Subcutaneous abdominal adipose tissue (tissue), 5 donors: ENCODE data around the gene PNPLA5.

Experiments used
- H3K27ac ChIP-seq: one replicate; pipeline ENCODE4 v1.7.0; 2013; ENCODE audit warnings: low read depth, mild to moderate bottlenecking, inconsistent platforms, low read length, moderate library complexity
- H3K27me3 ChIP-seq, 5 donors: one replicate each; pipeline ENCODE4 v1.7.0; 2013; ENCODE audit warnings: low read length in 5 of 5, inconsistent platforms in 1 of 5; ENCODE audit not compliant: control insufficient read depth in 5 of 5, insufficient read depth in 4 of 5
- H3K36me3 ChIP-seq, 5 donors: one replicate each; pipeline ENCODE4 v1.7.0; 2013; ENCODE audit warnings: low read length in 5 of 5; ENCODE audit not compliant: control insufficient read depth in 5 of 5, insufficient read depth in 5 of 5
- H3K4me1 ChIP-seq, 5 donors: one replicate each; pipeline ENCODE4 v1.7.0; 2013; ENCODE audit warnings: low read length in 5 of 5, mild to moderate bottlenecking in 3 of 5, moderate library complexity in 1 of 5; ENCODE audit not compliant: control insufficient read depth in 5 of 5, insufficient read depth in 5 of 5
- H3K4me3 ChIP-seq, 5 donors: one replicate each; pipeline ENCODE4 v1.7.0; 2013; ENCODE audit warnings: low read length in 5 of 5, low read depth in 1 of 5
- H3K9ac ChIP-seq, 5 donors: one replicate each; pipeline ENCODE4 v1.7.0; 2013; ENCODE audit warnings: low read length in 5 of 5, mild to moderate bottlenecking in 4 of 5, moderate library complexity in 3 of 5
- H3K9me3 ChIP-seq, 5 donors: one replicate each; pipeline ENCODE4 v1.7.0; 2013; ENCODE audit warnings: low read length in 5 of 5; ENCODE audit not compliant: control insufficient read depth in 5 of 5
- donor health status: healthy.
- donor health status: healthy.
- donor health status: healthy.
- donor health status: healthy.
- donor health status: healthy.

The PNPLA5 gene, protein sequence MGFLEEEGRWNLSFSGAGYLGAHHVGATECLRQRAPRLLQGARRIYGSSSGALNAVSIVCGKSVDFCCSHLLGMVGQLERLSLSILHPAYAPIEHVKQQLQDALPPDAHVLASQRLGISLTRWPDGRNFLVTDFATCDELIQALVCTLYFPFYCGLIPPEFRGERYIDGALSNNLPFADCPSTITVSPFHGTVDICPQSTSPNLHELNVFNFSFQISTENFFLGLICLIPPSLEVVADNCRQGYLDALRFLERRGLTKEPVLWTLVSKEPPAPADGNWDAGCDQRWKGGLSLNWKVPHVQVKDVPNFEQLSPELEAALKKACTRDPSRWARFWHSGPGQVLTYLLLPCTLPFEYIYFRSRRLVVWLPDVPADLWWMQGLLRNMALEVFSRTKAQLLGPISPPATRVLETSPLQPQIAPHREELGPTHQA

DNA sequence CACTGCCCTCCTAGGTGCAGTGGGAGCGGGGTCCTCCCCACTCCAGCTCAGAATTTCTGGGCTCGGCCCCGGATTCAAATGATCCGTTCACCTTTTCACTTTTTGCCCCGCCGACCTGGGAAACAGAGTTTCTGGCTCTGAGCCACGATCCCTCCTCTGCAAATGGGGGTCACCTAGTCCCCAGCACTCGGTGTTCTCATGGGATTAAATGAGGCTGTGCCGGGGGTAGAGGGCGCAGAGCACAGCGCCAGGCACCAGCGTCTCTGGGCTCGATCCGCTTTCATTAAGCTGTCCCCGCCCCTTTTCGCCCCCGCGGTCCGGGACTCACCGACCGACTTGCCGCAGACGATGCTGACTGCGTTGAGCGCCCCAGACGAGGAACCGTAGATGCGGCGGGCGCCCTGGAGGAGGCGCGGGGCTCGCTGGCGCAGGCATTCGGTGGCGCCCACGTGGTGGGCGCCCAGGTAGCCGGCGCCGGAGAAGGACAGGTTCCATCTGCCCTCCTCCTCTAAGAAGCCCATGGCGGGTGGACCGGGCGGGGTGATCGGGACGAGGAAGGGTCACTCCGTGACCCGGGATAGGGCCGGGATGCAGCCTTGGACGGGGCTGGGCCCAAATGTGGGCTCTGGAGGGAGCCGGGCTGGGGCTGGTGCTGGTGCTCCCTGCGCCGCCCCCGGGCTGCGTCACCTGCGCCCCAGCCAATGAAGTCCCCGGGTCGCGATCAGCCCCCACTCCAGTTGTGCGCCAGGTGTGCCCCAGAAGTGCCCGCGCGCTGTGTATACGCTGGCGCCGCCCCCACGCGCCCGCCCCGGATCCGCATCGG is at the start of gene PNPLA5:
TSS of gene PNPLA5 (minus strand) at position 654 of the 823 bp plus-strand sequence. CDS start at position 521, 133 bp downstream.
- no peak within 1 kb of the TSS for H3K4me3 ChIP-seq
- peaks cover 0 to 11% (median 5%) of the 10 kb centered on the region in 5 donors for H3K4me1 ChIP-seq
- no peaks in the 10 kb centered on the region for H3K36me3 ChIP-seq
- H3K9ac ChIP-seq = no peak within 1 kb of the TSS
- H3K27me3 ChIP-seq = peaks cover 39 to 56% (median 49%) of the 10 kb centered on the region in 5 donors
- H3K9me3 ChIP-seq = no peaks in the 10 kb centered on the region
- H3K27ac ChIP-seq = no peak within 1 kb of the TSS

DNA sequence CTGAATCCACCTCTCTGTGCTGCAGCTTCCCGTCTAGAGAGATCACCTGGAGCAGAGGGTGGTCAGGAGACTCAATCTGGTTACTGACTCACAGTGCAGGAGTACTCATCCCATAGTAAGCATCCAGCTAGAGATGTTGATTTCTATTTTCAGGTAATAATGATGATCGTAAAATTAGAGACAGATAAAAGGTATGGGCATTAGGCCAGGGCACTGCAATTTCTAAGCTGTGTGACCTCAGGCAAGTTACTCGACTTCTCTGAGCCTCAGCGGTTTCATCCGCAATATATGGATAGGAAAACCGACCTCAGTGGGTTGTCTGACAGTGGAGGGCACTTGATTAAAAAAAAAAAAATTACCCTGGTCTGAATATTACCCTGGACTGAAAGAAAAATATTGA is 49.6 kb upstream of the PNPLA5 start:
- peaks cover 0 to 43% (median 5%) of the 10 kb centered on the region in 5 donors for H3K36me3 ChIP-seq
- no peak overlapping the region for H3K4me3 ChIP-seq
- H3K9me3 ChIP-seq = peaks cover 0 to 12% (median 0%) of the 10 kb centered on the region in 5 donors
- H3K4me1 ChIP-seq = peaks cover 0 to 13% (median 9%) of the 10 kb centered on the region in 5 donors
- H3K9ac ChIP-seq = no peak overlapping the region
- no peak overlapping the region for H3K27ac ChIP-seq
- H3K27me3 ChIP-seq = no peaks in the 10 kb centered on the region

DNA sequence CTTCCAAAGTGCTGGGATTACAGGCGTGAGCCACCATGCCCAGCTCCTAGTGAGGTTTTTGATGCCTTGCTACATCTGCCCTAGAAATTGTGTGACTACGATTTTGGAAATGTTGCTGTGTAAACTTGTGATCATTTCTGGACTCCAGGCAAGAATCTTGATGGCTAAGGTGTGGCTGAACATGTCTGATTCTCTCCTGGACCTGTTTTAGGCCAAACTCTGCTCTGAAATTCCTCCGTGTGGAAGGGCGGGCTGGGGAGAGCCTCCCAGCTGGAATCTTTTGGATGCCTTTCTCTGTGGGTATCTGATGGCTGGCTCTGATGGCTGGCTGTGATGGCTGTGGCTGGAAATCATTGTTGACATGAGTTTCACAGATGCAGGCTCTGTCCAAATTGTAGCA is 40.0 kb upstream of the PNPLA5 start:
- Histone ChIP-seq H3K27ac (no peak overlapping the region), H3K27me3 (no peaks in the 10 kb centered on the region), H3K4me3 (no peak overlapping the region), H3K36me3 (peaks cover 0 to 49% (median 0%) of the 10 kb centered on the region in 5 donors), H3K4me1 (peaks cover 0 to 19% (median 0%) of the 10 kb centered on the region in 5 donors), H3K9me3 (no peaks in the 10 kb centered on the region), H3K9ac (no peak overlapping the region)

DNA sequence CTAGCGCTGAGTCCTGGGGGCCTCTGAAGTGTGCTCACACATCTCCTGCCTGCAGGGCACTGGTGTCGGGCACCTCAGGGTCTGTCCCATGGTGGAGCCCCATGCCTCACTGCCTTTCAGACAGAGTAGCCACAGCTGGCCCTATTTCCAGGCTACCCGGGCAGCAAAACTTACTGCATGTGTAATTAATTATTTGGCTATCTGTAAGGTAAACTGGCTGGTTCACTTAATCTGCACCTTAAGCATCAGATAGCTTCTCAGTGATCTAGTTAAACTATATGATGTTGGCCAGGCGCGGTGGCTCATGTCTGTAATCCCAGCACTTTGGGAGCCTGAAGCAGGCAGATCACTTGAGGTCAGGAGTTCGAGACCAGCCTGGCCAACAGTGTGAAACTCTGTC is 37.1 kb upstream of the PNPLA5 start:
- Histone ChIP-seq H3K4me1 (peaks cover 0 to 44% (median 5%) of the 10 kb centered on the region in 5 donors), H3K27me3 (peaks cover 0 to 3% (median 0%) of the 10 kb centered on the region in 5 donors), H3K4me3 (no peak overlapping the region), H3K9me3 (peaks cover 0 to 3% (median 0%) of the 10 kb centered on the region in 5 donors), H3K9ac (no peak overlapping the region), H3K36me3 (peaks cover 0 to 31% (median 0%) of the 10 kb centered on the region in 5 donors), H3K27ac (no peak overlapping the region)

DNA sequence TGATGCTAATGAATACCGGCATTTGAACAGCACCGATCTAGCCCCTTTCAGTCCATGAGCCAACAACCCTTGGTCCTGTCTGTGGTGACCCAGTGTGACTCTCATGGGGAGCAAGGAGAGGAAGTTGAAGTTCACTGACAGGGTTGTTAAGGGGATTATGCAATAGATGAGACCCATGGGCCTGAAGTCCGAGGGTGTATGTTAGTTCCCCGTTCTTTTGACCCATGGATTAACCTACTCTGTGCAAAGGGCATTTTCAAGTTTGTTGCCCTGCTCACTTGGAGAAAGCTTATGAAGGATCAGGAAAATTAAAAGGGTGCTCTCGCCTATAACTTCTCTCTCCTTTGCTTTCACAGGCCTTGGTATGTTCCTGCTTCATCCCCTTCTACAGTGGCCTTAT is 36.7 kb upstream of the PNPLA5 start:
- H3K4me1 ChIP-seq = peaks cover 0 to 46% (median 7%) of the 10 kb centered on the region in 5 donors
- peaks cover 0 to 3% (median 0%) of the 10 kb centered on the region in 5 donors for H3K9me3 ChIP-seq
- peaks cover 0 to 27% (median 0%) of the 10 kb centered on the region in 5 donors for H3K36me3 ChIP-seq
- H3K9ac ChIP-seq = no peak overlapping the region
- no peak overlapping the region for H3K27ac ChIP-seq
- no peak overlapping the region for H3K4me3 ChIP-seq
- peaks cover 0 to 3% (median 0%) of the 10 kb centered on the region in 5 donors for H3K27me3 ChIP-seq

DNA sequence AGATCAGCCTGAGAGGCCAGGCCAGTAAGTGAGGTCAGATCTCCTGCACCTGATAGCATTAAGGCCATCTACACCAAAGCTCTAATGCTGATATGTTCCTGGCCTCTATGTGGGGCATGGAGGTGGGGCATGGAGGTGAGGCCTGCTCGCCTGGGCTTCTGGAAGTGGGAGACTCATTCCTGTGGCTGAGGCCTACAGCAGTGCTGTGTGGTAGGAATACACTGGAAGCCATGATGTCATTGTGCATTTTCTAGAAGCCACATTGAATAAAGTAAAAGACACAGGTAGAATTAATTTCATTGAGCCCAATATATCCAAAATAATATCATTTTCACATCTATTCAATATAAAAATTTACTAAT is 34.5 kb upstream of the PNPLA5 start:
- Histone ChIP-seq H3K4me3 (no peak overlapping the region), H3K36me3 (peaks cover 0 to 9% (median 0%) of the 10 kb centered on the region in 5 donors), H3K27ac (peak overlapping the region; percentile 79), H3K9ac (no peak overlapping the region), H3K4me1 (peaks cover 0 to 58% (median 11%) of the 10 kb centered on the region in 5 donors), H3K9me3 (peaks cover 0 to 3% (median 0%) of the 10 kb centered on the region in 5 donors), H3K27me3 (peaks cover 0 to 3% (median 0%) of the 10 kb centered on the region in 5 donors)

DNA sequence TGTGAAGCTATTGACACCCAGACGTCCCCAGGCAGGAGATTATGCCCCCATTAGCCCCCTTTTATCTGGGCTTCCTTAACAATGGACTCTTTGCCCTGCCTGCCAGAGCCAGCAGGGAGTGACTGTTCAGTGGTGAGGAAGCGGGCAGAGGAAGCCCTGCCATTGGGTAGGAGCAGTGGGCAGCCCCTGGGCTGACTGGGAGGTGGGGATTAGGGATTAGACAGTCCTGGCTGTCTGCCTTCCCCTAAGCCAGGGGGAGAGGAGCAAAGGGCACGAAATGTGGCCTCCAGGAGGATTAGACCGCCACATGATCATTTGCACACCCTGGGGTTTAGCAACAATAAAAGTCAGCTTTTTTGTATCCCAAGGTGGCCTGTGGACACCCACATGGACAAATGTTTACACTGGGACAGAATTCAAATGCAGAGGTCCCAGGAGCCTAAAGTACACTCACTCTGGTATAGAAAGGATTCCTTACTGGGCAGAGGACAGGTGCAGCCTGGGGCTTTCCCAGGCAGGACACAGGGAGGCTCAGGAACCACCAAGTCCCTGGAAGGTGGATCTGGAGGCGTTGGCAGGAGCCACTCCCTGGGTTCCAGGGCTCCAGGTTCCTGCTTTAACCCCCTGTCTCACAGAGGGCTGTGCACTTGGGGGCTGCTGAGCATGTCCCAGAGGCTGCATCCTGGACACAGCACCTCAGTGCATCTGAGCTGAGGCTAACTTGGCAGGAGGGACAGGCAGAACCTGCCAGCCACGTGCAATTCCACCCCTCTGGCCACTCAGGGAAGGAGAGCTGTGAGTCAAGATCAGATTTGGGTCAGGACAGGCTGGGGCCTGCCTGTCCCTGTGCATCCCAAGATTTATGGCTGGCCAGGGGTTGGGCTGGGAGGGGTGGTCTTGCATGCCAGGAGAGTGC is 33.9 kb upstream of the PNPLA5 start:
- Histone ChIP-seq H3K9ac (peak overlapping the region in 1 of 5 donors; percentile 44), H3K4me3 (peak overlapping the region in 1 of 5 donors; percentile 41), H3K27me3 (peaks cover 0 to 3% (median 0%) of the 10 kb centered on the region in 5 donors), H3K27ac (peak overlapping the region; percentile 79), H3K4me1 (peaks cover 0 to 64% (median 11%) of the 10 kb centered on the region in 5 donors), H3K36me3 (peaks cover 0 to 7% (median 0%) of the 10 kb centered on the region in 5 donors), H3K9me3 (peaks cover 0 to 3% (median 0%) of the 10 kb centered on the region in 5 donors)

DNA sequence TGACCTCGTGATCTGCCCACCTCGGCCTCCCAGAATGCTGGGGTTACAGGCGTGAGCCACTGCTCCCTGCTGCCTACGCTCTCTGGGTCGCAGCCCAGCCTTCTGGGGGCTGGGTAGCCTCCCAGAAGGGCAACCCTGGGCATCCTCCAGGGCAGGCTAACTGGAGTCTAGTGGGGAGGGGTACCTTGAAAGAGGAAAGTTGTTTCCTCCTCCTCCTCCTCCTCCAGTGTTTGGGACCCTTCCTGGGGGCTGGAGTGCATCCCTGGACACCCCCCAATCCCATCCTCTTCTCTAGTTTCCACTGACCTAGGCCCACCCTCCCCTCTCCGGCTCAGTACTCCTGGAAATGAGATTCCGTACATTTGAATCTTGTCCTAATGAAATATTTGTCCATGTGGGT is 33.1 kb upstream of the PNPLA5 start:
- Histone ChIP-seq H3K27me3 (peaks cover 0 to 3% (median 0%) of the 10 kb centered on the region in 5 donors), H3K4me3 (peak overlapping the region in 2 of 5 donors; percentile 13 to 41), H3K9ac (peak overlapping the region in 1 of 5 donors; percentile 44), H3K27ac (peak overlapping the region; percentile 79), H3K4me1 (peaks cover 0 to 66% (median 11%) of the 10 kb centered on the region in 5 donors), H3K36me3 (no peaks in the 10 kb centered on the region), H3K9me3 (peaks cover 0 to 3% (median 0%) of the 10 kb centered on the region in 5 donors)
